HepG2 (cell line): Measurements from ENCODE around the gene ITPRIP. TPM values are rescaled to one million over a fixed set of nuclear protein-coding genes. Genes with fewer than 3 reads are reported as not detected.
A peak's percentile ranks its signal among the peaks of the same experiment; 100 is the strongest.

Experiments
- ADNP ChIP-seq: sonication (generic); formaldehyde crosslinking; IDR thresholded peaks from 2 replicates; pipeline ENCODE4 v1.4.0; 2020; ENCODE audit warnings: missing genetic modification reagents
- EZH2 ChIP-seq: conservative IDR thresholded peaks from 2 replicates; pipeline ENCODE4 v1.6.1; 2012; ENCODE audit warnings: mild to moderate bottlenecking, low read depth, low read length, moderate library complexity
- FOXO1 ChIP-seq: sonication (generic); formaldehyde crosslinking; IDR thresholded peaks from 2 replicates; pipeline ENCODE4 v1.4.0; 2020; ENCODE audit warnings: missing genetic modification reagents
- GTF2F1 ChIP-seq: fragments of 150-350 bp; IDR thresholded peaks from 2 replicates; pipeline ENCODE4 v1.6.1; 2014; ENCODE audit warnings: low read length
- HNF4G ChIP-seq, 2 experiments: sonication (generic) in 1 of 2; formaldehyde crosslinking in 1 of 2; IDR thresholded peaks; 2 replicates each; pipeline versions ENCODE4 v1.4.0 to v1.6.1; 2011 to 2020; ENCODE audit warnings: borderline replicate concordance in 2 of 2, low read depth in 2 of 2, mild to moderate bottlenecking in 2 of 2, low read length in 1 of 2, missing genetic modification reagents in 1 of 2, moderate library complexity in 1 of 2
- KAT8 ChIP-seq: IDR thresholded peaks from 2 replicates; pipeline ENCODE4 v1.6.1; 2016; ENCODE audit warnings: missing genetic modification reagents, missing compliant biosample characterization
- NBN ChIP-seq: fragments of 450-650 bp; conservative IDR thresholded peaks from 2 replicates; pipeline ENCODE4 v1.6.1; 2017
- NFKB2 ChIP-seq: sonication (generic); formaldehyde crosslinking; IDR thresholded peaks from 2 replicates; pipeline ENCODE4 v1.4.0; 2020; ENCODE audit warnings: missing genetic modification reagents, borderline replicate concordance
- NR1H2 ChIP-seq: sonication (generic); formaldehyde crosslinking; IDR thresholded peaks from 2 replicates; pipeline ENCODE4 v1.8.1; 2022; ENCODE audit warnings: low read depth, missing genetic modification reagents, borderline replicate concordance
- NR2C2 ChIP-seq: sonication (generic); formaldehyde crosslinking; IDR thresholded peaks from 2 replicates; pipeline ENCODE4 v1.4.0; 2020; ENCODE audit warnings: missing genetic modification reagents, mild to moderate bottlenecking, moderate library complexity, borderline replicate concordance
- REXO4 ChIP-seq: sonication (generic); formaldehyde crosslinking; IDR thresholded peaks from 2 replicates; pipeline ENCODE4 v1.8.0; 2022; ENCODE audit warnings: missing genetic modification reagents, mild to moderate bottlenecking, borderline replicate concordance
- SP140L ChIP-seq: sonication (generic); formaldehyde crosslinking; IDR thresholded peaks from 2 replicates; pipeline ENCODE4 v1.4.0; 2020; ENCODE audit warnings: missing genetic modification reagents, borderline replicate concordance
- SP4 ChIP-seq: sonication (generic); formaldehyde crosslinking; IDR thresholded peaks from 2 replicates; pipeline ENCODE4 v1.8.1; 2023; ENCODE audit warnings: mild to moderate bottlenecking, missing genetic modification reagents
- TARDBP ChIP-seq: sonication (generic); formaldehyde crosslinking; IDR thresholded peaks from 2 replicates; pipeline ENCODE4 v1.8.0; 2022; ENCODE audit warnings: mild to moderate bottlenecking, missing genetic modification reagents
- TBL1XR1 ChIP-seq: fragments of 150-350 bp; IDR thresholded peaks from 2 replicates; pipeline ENCODE4 v1.6.1; 2014; ENCODE audit warnings: borderline replicate concordance, low read length; ENCODE audit not compliant: partially characterized antibody
- ZBTB42 ChIP-seq: sonication (generic); formaldehyde crosslinking; IDR thresholded peaks from 2 replicates; pipeline ENCODE4 v1.5.0; 2020; ENCODE audit warnings: mild to moderate bottlenecking, missing genetic modification reagents
- ZEB1 ChIP-seq: IDR thresholded peaks from 2 replicates; pipeline ENCODE4 v1.6.1; 2012; ENCODE audit warnings: mild to moderate bottlenecking, low read depth, inconsistent platforms; ENCODE audit not compliant: insufficient replicate concordance
- ZFP36L2 ChIP-seq: sonication (generic); formaldehyde crosslinking; IDR thresholded peaks from 2 replicates; pipeline ENCODE4 v1.4.0; 2020; ENCODE audit warnings: missing genetic modification reagents
- ZFX ChIP-seq: sonication (generic); formaldehyde crosslinking; IDR thresholded peaks from 2 replicates; pipeline ENCODE4 v1.4.0; 2020; ENCODE audit warnings: mild to moderate bottlenecking, low read depth, missing genetic modification reagents, moderate library complexity
- ZNF350 ChIP-seq: sonication (generic); formaldehyde crosslinking; IDR thresholded peaks from 2 replicates; pipeline ENCODE4 v1.4.0; 2020; ENCODE audit warnings: mild to moderate bottlenecking, low read depth, missing genetic modification reagents, borderline replicate concordance
- ZZZ3 ChIP-seq: sonication (generic); formaldehyde crosslinking; IDR thresholded peaks from 2 replicates; pipeline ENCODE4 v1.4.0; 2020; ENCODE audit warnings: missing genetic modification reagents, mild to moderate bottlenecking, borderline replicate concordance
- polyA plus RNA-seq, 8 experiments: library from polyadenylated mRNA; depleted of rRNA in 3 of 8; stranded (reverse) in 7 of 8; unstranded in 1 of 8; fragments of >200 nt; fragmentation: Illumina TruSeq in 4 of 8; extraction: Trizol in 4 of 8; gene quantifications; 2 replicates each; pipeline versions ENCODE4 v1.2.1 to v1.2.3, GENCODE V29; 2011 to 2016; ENCODE audit warnings: low read depth in 4 of 8, missing spikeins in 1 of 8, mixed read lengths in 1 of 8; ENCODE audit not compliant: insufficient read depth in 1 of 8
- total RNA-seq, 5 experiments: library from RNA; depleted of rRNA; stranded (reverse); fragments of >200 nt; fragmentation: Illumina TruSeq; extraction: Trizol; gene quantifications; 2 replicates each; pipeline ENCODE4 v1.2.3, GENCODE V29; 2016; ENCODE audit warnings: low read depth in 1 of 5
- TF ChIP-seq, protein P1 (sequence below): sonication (generic); formaldehyde crosslinking; IDR thresholded peaks from 2 replicates; pipeline ENCODE4 v1.5.0; 2020; ENCODE audit warnings: missing genetic modification reagents
- TF ChIP-seq, protein P2 (sequence below): sonication (generic); formaldehyde crosslinking; IDR thresholded peaks from 2 replicates; pipeline ENCODE4 v1.5.1; 2020; ENCODE audit warnings: missing genetic modification reagents, mild to moderate bottlenecking, borderline replicate concordance
- TF ChIP-seq, protein P3 (sequence below): sonication (generic); formaldehyde crosslinking; IDR thresholded peaks from 2 replicates; pipeline ENCODE4 v1.5.1; 2020; ENCODE audit warnings: mild to moderate bottlenecking, missing genetic modification reagents, moderate library complexity
- TF ChIP-seq, protein P4 (sequence below): sonication (generic); formaldehyde crosslinking; IDR thresholded peaks from 2 replicates; pipeline ENCODE4 v1.4.0; 2020; ENCODE audit warnings: mild to moderate bottlenecking, missing genetic modification reagents

The ITPRIP gene
- total and polyA plus RNA-seq, 2 of the 13 experiments (the other 11 are each of a cell fraction or from before 2014, with no cell fraction given), result 1.00 to 2.8 TPM

DNA sequence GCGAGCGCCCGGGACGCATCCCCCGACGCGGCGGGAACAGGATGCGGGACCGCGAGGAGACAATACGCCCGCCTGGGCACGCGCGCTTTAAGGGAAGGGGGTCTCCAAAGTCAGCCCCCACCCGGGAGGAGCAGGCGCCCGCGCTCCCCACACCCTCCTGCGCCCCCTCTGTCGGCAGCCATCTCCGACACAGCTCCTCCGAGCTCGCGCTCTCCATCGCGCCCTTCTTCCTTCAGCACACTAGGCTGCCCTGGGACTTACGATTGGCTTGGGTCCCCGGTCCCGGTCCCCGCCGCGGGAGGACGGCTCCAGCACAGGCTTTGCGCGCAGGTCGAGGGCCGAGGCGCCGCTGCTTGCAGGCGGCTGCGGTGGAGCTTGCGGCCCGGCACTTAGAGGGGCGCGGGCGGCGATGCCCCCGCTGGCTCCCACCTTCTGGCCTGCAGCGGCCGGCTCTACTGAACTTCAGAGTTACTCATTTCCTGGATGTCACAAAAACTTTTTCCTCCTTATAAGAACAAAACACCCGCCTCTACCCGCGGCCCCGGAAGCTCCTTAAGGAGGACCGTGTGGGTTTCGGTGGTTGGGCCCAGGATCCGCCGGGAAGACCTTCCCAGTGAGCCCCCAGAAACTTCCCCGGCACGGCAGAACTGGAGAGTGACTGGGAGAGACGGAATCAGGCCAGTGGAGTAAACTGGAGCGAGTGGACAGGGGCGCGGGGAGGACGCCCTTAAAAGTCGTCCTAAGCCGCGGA lies at the start of gene ITPRIP (continued):
- TF ChIP-seq, protein P1, sequence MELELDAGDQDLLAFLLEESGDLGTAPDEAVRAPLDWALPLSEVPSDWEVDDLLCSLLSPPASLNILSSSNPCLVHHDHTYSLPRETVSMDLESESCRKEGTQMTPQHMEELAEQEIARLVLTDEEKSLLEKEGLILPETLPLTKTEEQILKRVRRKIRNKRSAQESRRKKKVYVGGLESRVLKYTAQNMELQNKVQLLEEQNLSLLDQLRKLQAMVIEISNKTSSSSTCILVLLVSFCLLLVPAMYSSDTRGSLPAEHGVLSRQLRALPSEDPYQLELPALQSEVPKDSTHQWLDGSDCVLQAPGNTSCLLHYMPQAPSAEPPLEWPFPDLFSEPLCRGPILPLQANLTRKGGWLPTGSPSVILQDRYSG (CRISPR knock-in tag), result no peak
- peak; percentile 68; the same call in 1 of the 2 replicates for TF ChIP-seq TARDBP (CRISPR knock-in tag)
- TF ChIP-seq KAT8 (CRISPR knock-in tag), result peak; percentile 22; the same call in 1 of the 2 replicates
- no peak for TF ChIP-seq HNF4G (IDR thresholded peaks at IDR 0.05; ENCODE audit: borderline replicate concordance, low read depth, low read length)
- no peak; the same call in 1 of the 2 replicates for TF ChIP-seq HNF4G (CRISPR knock-in tag; IDR thresholded peaks at IDR 0.05; ENCODE audit: borderline replicate concordance, low read depth)
- TF ChIP-seq ZEB1, result peak; percentile 7
- TF ChIP-seq EZH2, result no peak
- no peak for TF ChIP-seq ZBTB42
- TF ChIP-seq REXO4 (CRISPR knock-in tag), result no peak
- peak; percentile 75 for TF ChIP-seq ZFX (CRISPR knock-in tag)
- no peak for TF ChIP-seq NBN
- no peak for TF ChIP-seq GTF2F1
- TF ChIP-seq ADNP, result no peak
- TF ChIP-seq, protein P2, sequence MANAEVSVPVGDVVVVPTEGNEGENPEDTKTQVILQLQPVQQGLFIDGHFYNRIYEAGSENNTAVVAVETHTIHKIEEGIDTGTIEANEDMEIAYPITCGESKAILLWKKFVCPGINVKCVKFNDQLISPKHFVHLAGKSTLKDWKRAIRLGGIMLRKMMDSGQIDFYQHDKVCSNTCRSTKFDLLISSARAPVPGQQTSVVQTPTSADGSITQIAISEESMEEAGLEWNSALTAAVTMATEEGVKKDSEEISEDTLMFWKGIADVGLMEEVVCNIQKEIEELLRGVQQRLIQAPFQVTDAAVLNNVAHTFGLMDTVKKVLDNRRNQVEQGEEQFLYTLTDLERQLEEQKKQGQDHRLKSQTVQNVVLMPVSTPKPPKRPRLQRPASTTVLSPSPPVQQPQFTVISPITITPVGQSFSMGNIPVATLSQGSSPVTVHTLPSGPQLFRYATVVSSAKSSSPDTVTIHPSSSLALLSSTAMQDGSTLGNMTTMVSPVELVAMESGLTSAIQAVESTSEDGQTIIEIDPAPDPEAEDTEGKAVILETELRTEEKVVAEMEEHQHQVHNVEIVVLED, result no peak
- TF ChIP-seq ZZZ3 (CRISPR knock-in tag), result no peak
- no peak for TF ChIP-seq SP140L (CRISPR knock-in tag)
- 0 out of 2 replicates have a peak, but pooled peaks have one; percentile 15 for TF ChIP-seq SP4 (CRISPR knock-in tag)
- TF ChIP-seq, protein P3, sequence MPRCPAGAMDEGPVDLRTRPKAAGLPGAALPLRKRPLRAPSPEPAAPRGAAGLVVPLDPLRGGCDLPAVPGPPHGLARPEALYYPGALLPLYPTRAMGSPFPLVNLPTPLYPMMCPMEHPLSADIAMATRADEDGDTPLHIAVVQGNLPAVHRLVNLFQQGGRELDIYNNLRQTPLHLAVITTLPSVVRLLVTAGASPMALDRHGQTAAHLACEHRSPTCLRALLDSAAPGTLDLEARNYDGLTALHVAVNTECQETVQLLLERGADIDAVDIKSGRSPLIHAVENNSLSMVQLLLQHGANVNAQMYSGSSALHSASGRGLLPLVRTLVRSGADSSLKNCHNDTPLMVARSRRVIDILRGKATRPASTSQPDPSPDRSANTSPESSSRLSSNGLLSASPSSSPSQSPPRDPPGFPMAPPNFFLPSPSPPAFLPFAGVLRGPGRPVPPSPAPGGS (CRISPR knock-in tag), result peak; percentile 78; the same call in 1 of the 2 replicates
- no peak; the same call in 1 of the 2 replicates for TF ChIP-seq ZNF350
- TF ChIP-seq FOXO1 (CRISPR knock-in tag), result no peak
- peak; percentile 57 for TF ChIP-seq NFKB2 (CRISPR knock-in tag)
- no peak for TF ChIP-seq NR2C2 (CRISPR knock-in tag)
- TF ChIP-seq, protein P4, sequence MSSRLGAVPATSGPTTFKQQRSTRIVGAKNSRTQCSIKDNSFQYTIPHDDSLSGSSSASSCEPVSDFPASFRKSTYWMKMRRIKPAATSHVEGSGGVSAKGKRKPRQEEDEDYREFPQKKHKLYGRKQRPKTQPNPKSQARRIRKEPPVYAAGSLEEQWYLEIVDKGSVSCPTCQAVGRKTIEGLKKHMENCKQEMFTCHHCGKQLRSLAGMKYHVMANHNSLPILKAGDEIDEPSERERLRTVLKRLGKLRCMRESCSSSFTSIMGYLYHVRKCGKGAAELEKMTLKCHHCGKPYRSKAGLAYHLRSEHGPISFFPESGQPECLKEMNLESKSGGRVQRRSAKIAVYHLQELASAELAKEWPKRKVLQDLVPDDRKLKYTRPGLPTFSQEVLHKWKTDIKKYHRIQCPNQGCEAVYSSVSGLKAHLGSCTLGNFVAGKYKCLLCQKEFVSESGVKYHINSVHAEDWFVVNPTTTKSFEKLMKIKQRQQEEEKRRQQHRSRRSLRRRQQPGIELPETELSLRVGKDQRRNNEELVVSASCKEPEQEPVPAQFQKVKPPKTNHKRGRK (CRISPR knock-in tag), result no peak
- TF ChIP-seq TBL1XR1, result no peak
- TF ChIP-seq NR1H2 (CRISPR knock-in tag), result no peak
- TF ChIP-seq ZFP36L2 (CRISPR knock-in tag), result no peak
